Endothelial cell of umbilical vein (primary cell): Measurements from ENCODE around the gene ABCA8. TPM values are rescaled to one million over a fixed set of nuclear protein-coding genes. Genes with fewer than 3 reads are reported as not detected.
"Not testable (repeated sequence)": the region's sequence is repeated elsewhere in the genome, so short reads cannot be mapped to it uniquely, and the experiment has no call there.

Experiments used
- BruUV-seq: library from RNA; stranded (reverse); fragments of 400-500 nt; replicated peaks from 2 replicates; lab custom pipeline; 2021; lab: Mats Ljungman, UMichigan
- CTCF ChIA-PET: fragments of 300-600, 350-600 bp; sonication (Branson Sonifier 250); formaldehyde crosslinking; loops from one replicate; lab custom pipeline; 2021; ENCODE audit warnings: antibody characterized with exemption, inconsistent platforms; lab: Charles Lee
- POLR2A ChIA-PET: fragments of 300-600, 350-600 bp; sonication (Branson Sonifier 250); formaldehyde crosslinking; loops from one replicate; lab custom pipeline; 2021; ENCODE audit warnings: antibody characterized with exemption, inconsistent platforms; lab: Charles Lee
- DNase-seq: peaks from one replicate; pipeline ENCODE4 v3.0.0-alpha.2; 2011; ENCODE audit warnings: low read depth, low spot score
- FAIRE-seq: peaks from 2 replicates; lab custom pipeline; 2011; peaks lifted over from hg19 to GRCh38; lab: Jason Lieb, UNC
- H2AFZ ChIP-seq: 2 replicates; pipeline ENCODE4 v1.6.0; 2012; ENCODE audit warnings: low read depth, low read length, control low read depth, inconsistent platforms
- H3K27ac ChIP-seq: 2 replicates; pipeline ENCODE4 v1.5.1; 2011; ENCODE audit warnings: low read depth, mild to moderate bottlenecking, control low read depth, low read length, moderate library complexity; ENCODE audit not compliant: insufficient read depth
- H3K27me3 ChIP-seq, 2 experiments: 2 replicates each; pipeline versions ENCODE4 v1.6.0 to v1.6.1; 2011; ENCODE audit warnings: low read length in 2 of 2, mixed read lengths in 1 of 2; ENCODE audit not compliant: control insufficient read depth in 2 of 2, insufficient read depth in 2 of 2
- H3K36me3 ChIP-seq, 2 experiments: 2 replicates in 1 of 2; 3 replicates in 1 of 2; pipeline ENCODE4 v1.5.1; 2011; ENCODE audit warnings: low read length in 2 of 2, mild to moderate bottlenecking in 1 of 2, moderate library complexity in 1 of 2; ENCODE audit not compliant: control insufficient read depth in 2 of 2, insufficient read depth in 2 of 2; ENCODE audit errors: extremely low read depth in 1 of 2
- H3K4me1 ChIP-seq: 3 replicates; pipeline ENCODE4 v1.5.1; 2011; ENCODE audit warnings: mild to moderate bottlenecking, low read length; ENCODE audit not compliant: control insufficient read depth, insufficient read depth; ENCODE audit errors: extremely low read depth
- H3K4me2 ChIP-seq: 2 replicates; pipeline ENCODE4 v1.6.1; 2011; ENCODE audit warnings: low read length, control low read depth, mixed read lengths; ENCODE audit not compliant: insufficient read depth
- H3K4me3 ChIP-seq, 3 experiments: fragments of 200-600 bp in 1 of 3; sonication (generic), shearing (Covaris generic) in 1 of 3; replicated peaks in 1 of 3; 2 replicates each; pipeline ENCODE4 v1.5.1; 2011 to 2016; ENCODE audit warnings: control low read depth in 3 of 3, low read length in 3 of 3, mild to moderate bottlenecking in 2 of 3, inconsistent platforms in 1 of 3, low read depth in 1 of 3, moderate library complexity in 1 of 3; ENCODE audit not compliant: insufficient read depth in 1 of 3
- H3K79me2 ChIP-seq: 2 replicates; pipeline ENCODE4 v1.6.0; 2012; ENCODE audit warnings: low read length, inconsistent platforms; ENCODE audit not compliant: control insufficient read depth, insufficient read depth
- H3K9ac ChIP-seq: replicated peaks from 2 replicates; pipeline ENCODE3; 2011; ENCODE audit warnings: low read length, control low read depth; ENCODE audit not compliant: insufficient read depth; ENCODE audit errors: extremely low read depth
- H3K9me1 ChIP-seq: replicated peaks from 3 replicates; pipeline ENCODE4 v1.6.0; 2011; ENCODE audit warnings: mild to moderate bottlenecking, low read length; ENCODE audit not compliant: control insufficient read depth, insufficient read depth; ENCODE audit errors: extremely low read depth
- H3K9me3 ChIP-seq: replicated peaks from 2 replicates; pipeline ENCODE4 v1.5.1; 2012; ENCODE audit warnings: low read length, inconsistent platforms; ENCODE audit not compliant: control insufficient read depth, insufficient read depth
- H4K20me1 ChIP-seq: replicated peaks from 2 replicates; pipeline ENCODE3; 2011; ENCODE audit warnings: mild to moderate bottlenecking, low read length; ENCODE audit not compliant: control insufficient read depth, insufficient read depth; ENCODE audit errors: extremely low read depth
- EZH2 ChIP-seq: IDR thresholded peaks from 2 replicates; pipeline ENCODE4 v1.6.1; 2012; ENCODE audit warnings: borderline replicate concordance, low read depth, mild to moderate bottlenecking, moderate library complexity, low read length, inconsistent platforms; ENCODE audit not compliant: severe bottlenecking
- FOS ChIP-seq: IDR thresholded peaks from 2 replicates; pipeline ENCODE4 v1.6.1; 2011; ENCODE audit warnings: mild to moderate bottlenecking, low read length, moderate library complexity, borderline replicate concordance; ENCODE audit not compliant: insufficient read depth
- GATA2 ChIP-seq: IDR thresholded peaks from 2 replicates; pipeline ENCODE4 v1.7.0; 2011; ENCODE audit warnings: low read depth, mild to moderate bottlenecking, moderate library complexity, mixed read lengths, low read length; ENCODE audit not compliant: insufficient read length, insufficient read depth
- JUN ChIP-seq: IDR thresholded peaks from 2 replicates; pipeline ENCODE4 v1.6.1; 2011; ENCODE audit warnings: borderline replicate concordance, low read depth; ENCODE audit not compliant: insufficient read length, insufficient read depth
- MAX ChIP-seq: IDR thresholded peaks from 2 replicates; pipeline ENCODE4 v1.6.1; 2011; ENCODE audit not compliant: insufficient read depth, insufficient read length
- MYC ChIP-seq: IDR thresholded peaks from one replicate; pipeline ENCODE4 v1.6.1; 2011; ENCODE audit warnings: mild to moderate bottlenecking, low read depth, low read length
- POLR2A ChIP-seq: IDR thresholded peaks from 2 replicates; pipeline ENCODE4 v1.6.1; 2012; ENCODE audit warnings: low read depth, mild to moderate bottlenecking, control low read depth, low read length
- POLR2AphosphoS5 ChIP-seq: IDR thresholded peaks from 2 replicates; pipeline ENCODE4 v1.6.1; 2012; ENCODE audit warnings: low read depth, mild to moderate bottlenecking, control low read depth, low read length, moderate library complexity; ENCODE audit not compliant: insufficient read depth
- dilution Hi-C: fragments of 300-500 bp; cut with MboI; formaldehyde crosslinking; loops from one replicate; pipeline ENCODE4 v1.15.0; 2019; ENCODE audit warnings: low sequenced_read_pairs; ENCODE audit not compliant: extremely low pct_ligation_motif_present
- intact Hi-C: fragments of 100-400 bp; cut with micrococcal nuclease; formaldehyde crosslinking; loops from one replicate; pipeline ENCODE4 v1.10.0; 2022
- polyA plus RNA-seq, 4 experiments: library from polyadenylated mRNA; depleted of rRNA in 3 of 4; stranded (reverse) in 3 of 4; unstranded in 1 of 4; fragments of >200 nt; gene quantifications; 2 replicates each; pipeline versions ENCODE4 v1.2.1 to v1.2.3, GENCODE V29; 2011 to 2012; ENCODE audit warnings: missing spikeins in 1 of 4
- total RNA-seq: library from RNA; stranded (reverse); gene quantifications from 2 replicates; pipeline ENCODE4 v1.2.3, GENCODE V29; 2021
- TF ChIP-seq, protein P1 (sequence below), 2 donors: IDR thresholded peaks; 1 replicate in 1 of 2; 2 replicates in 1 of 2; pipeline ENCODE4 v1.5.1; 2011; ENCODE audit warnings: low read length in 2 of 2, mild to moderate bottlenecking in 2 of 2, moderate library complexity in 2 of 2, control low read depth in 1 of 2, inconsistent platforms in 1 of 2, low read depth in 1 of 2; ENCODE audit not compliant: insufficient read depth in 1 of 2; ENCODE audit errors: extremely low read depth in 1 of 2

The ABCA8 gene
- total and polyA plus RNA-seq, 2 donors (not counting 3 experiments of a cell fraction or from before 2014, with no cell fraction given): 0.99 to 1.7 TPM

GRCh38 chr17:68944435-68945035 lies 10.7 kb downstream of the ABCA8 start:
- ChIA-PET CTCF (interaction anchor here (1.0 to 1.1 kb wide), 2 partner anchors 10 to 172 kb away, joined by 3 to 4 read pairs; partner anchors contain the start of gene ABCA8), POLR2A (no interaction called here)
- no peak for FAIRE-seq
- no peak overlapping the region for H3K4me3 ChIP-seq
- no peaks in the 10 kb centered on the region for H3K9me3 ChIP-seq
- H3K9ac ChIP-seq: no peak overlapping the region
- no peak for TF ChIP-seq MYC
- TF ChIP-seq JUN: no peak
- TF ChIP-seq, protein P1, sequence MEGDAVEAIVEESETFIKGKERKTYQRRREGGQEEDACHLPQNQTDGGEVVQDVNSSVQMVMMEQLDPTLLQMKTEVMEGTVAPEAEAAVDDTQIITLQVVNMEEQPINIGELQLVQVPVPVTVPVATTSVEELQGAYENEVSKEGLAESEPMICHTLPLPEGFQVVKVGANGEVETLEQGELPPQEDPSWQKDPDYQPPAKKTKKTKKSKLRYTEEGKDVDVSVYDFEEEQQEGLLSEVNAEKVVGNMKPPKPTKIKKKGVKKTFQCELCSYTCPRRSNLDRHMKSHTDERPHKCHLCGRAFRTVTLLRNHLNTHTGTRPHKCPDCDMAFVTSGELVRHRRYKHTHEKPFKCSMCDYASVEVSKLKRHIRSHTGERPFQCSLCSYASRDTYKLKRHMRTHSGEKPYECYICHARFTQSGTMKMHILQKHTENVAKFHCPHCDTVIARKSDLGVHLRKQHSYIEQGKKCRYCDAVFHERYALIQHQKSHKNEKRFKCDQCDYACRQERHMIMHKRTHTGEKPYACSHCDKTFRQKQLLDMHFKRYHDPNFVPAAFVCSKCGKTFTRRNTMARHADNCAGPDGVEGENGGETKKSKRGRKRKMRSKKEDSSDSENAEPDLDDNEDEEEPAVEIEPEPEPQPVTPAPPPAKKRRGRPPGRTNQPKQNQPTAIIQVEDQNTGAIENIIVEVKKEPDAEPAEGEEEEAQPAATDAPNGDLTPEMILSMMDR (IDR thresholded peaks at IDR 0.05; ENCODE audit: extremely low read depth in 1 of 2, insufficient read depth in 1 of 2, low read depth in 1 of 2, low read length in 2 of 2): no peak
- no peak for TF ChIP-seq MAX
- no peak for TF ChIP-seq POLR2AphosphoS5
- no peak for TF ChIP-seq GATA2
- no peak for TF ChIP-seq POLR2A
- TF ChIP-seq EZH2: no peak
- TF ChIP-seq FOS: no peak
- H3K27ac ChIP-seq: no peak overlapping the region
- intact Hi-C loops (no loop called here), dilution Hi-C loops (no loop called here)
- no peak overlapping the region for H3K4me2 ChIP-seq
- no peak for DNase-seq
- no peaks in the 10 kb centered on the region for H3K9me1 ChIP-seq
- no peaks in the 10 kb centered on the region for H4K20me1 ChIP-seq
- H3K27me3 ChIP-seq: no peaks in the 10 kb centered on the region
- no peak overlapping the region for H2AFZ ChIP-seq
- no peaks in the 10 kb centered on the region for H3K79me2 ChIP-seq
- no TSS peak for BruUV-seq
- H3K4me1 ChIP-seq: peaks cover 3% of the 10 kb centered on the region
- no peaks in the 10 kb centered on the region for H3K36me3 ChIP-seq

GRCh38 chr17:68943812-68944182 lies 11.4 kb downstream of the ABCA8 start:
- H3K9me1 ChIP-seq, H3K27me3 ChIP-seq, H3K4me3 ChIP-seq, dilution Hi-C loops, H3K36me3 ChIP-seq, H2AFZ ChIP-seq, H3K4me2 ChIP-seq, DNase-seq, H3K9ac ChIP-seq, H3K9me3 ChIP-seq, H3K27ac ChIP-seq, intact Hi-C loops, H3K79me2 ChIP-seq, POLR2A ChIA-PET, H4K20me1 ChIP-seq, FAIRE-seq, BruUV-seq: not testable (repeated sequence)
- CTCF ChIA-PET: interaction anchor here (1.0 to 1.1 kb wide), 2 partner anchors 11 to 172 kb away, joined by 3 to 4 read pairs; partner anchors contain the start of gene ABCA8
- peaks cover 10% of the 10 kb centered on the region for H3K4me1 ChIP-seq
